ENCODE results near the gene ILF2.

Gene ILF2

DNA sequence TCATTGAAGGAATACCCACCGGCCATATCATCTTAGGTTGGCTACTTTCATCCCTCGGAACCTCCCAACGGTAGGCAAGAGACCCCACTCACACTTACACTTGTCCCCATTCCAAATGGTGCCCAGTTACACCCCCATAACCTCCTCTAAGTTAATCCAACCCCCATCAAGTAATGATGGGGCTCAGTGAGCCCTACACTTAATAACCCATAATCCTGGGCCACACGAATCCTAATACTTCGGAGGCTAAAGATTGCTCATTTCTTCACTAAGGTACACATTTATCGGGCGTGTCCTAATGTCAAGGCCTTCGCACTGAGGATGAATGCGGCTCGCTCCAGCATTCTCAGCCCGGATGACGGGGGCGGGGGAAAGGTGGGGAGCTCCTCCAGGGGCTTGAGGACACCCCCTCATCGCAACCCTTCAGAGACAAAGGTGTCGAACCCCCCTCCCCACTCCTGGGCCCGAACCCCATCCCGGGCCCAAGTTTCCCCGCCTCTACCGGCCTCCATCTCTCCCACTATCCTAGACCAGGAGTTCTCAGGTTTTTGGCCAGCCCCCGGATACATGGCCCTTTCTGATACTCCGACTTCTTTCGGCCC, 435 bp downstream of the ILF2 start:
- Histone ChIP-seq H3K4me3 (ENCODE audit: low read depth, low read length) (peak overlapping the region; percentile 85), H3K9me3 (ENCODE audit: control insufficient read depth, insufficient read depth, low read depth, low read length) (no peaks in the 10 kb centered on the region), H3K4me1 (ENCODE audit: control insufficient read depth, insufficient read depth, low read length) (no peaks in the 10 kb centered on the region), H3K36me3 (ENCODE audit: control insufficient read depth in 2 of 2, insufficient read depth in 1 of 2, low read length in 2 of 2) (peaks cover 42 to 50% of the 10 kb centered on the region in 2 experiments), H3K27ac (ENCODE audit: extremely low read depth, low read depth, low read length) (peak overlapping the region; percentile 77)
- POLR2A ChIA-PET, result interaction anchor here (0.6 to 1.3 kb wide), 2 partner anchors 14 to 15 kb away, joined by 3 read pairs; no protein-coding TSS in a partner anchor
- TF ChIP-seq WT1 (tag by site-specific recombination; IDR thresholded peaks at IDR 0.05) (0 out of 2 replicates have a peak, but pooled peaks have one; percentile 7), GLIS1 (tag by site-specific recombination; IDR thresholded peaks at IDR 0.05) (no peak), ZSCAN30 (tag by site-specific recombination; IDR thresholded peaks at IDR 0.05) (peak; percentile 47; the same call in 1 of the 2 replicates), ZFP37 (tag by site-specific recombination; IDR thresholded peaks at IDR 0.05) (no peak), KLF16 (tag by site-specific recombination; IDR thresholded peaks at IDR 0.05) (peak; percentile 29; the same call in 1 of the 2 replicates), KLF9 (tag by site-specific recombination; IDR thresholded peaks at IDR 0.05; ENCODE audit: low read depth) (0 out of 2 replicates have a peak, but pooled peaks have one; percentile 16), ZNF660 (tag by site-specific recombination; IDR thresholded peaks at IDR 0.05) (peak; percentile 4; the same call in 1 of the 2 replicates), ZNF785 (tag by site-specific recombination; IDR thresholded peaks at IDR 0.05) (no peak)
- TF ChIP-seq, protein P1, sequence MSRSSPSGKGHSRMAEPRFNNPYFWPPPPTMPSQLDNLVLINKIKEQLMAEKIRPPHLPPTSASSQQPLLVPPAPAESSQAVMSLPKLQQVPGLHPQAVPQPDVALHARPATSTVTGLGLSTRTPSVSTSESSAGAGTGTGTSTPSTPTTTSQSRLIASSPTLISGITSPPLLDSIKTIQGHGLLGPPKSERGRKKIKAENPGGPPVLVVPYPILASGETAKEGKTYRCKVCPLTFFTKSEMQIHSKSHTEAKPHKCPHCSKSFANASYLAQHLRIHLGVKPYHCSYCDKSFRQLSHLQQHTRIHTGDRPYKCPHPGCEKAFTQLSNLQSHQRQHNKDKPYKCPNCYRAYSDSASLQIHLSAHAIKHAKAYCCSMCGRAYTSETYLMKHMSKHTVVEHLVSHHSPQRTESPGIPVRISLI (tag by site-specific recombination; IDR thresholded peaks at IDR 0.05), result no peak
- TF ChIP-seq, protein P2, sequence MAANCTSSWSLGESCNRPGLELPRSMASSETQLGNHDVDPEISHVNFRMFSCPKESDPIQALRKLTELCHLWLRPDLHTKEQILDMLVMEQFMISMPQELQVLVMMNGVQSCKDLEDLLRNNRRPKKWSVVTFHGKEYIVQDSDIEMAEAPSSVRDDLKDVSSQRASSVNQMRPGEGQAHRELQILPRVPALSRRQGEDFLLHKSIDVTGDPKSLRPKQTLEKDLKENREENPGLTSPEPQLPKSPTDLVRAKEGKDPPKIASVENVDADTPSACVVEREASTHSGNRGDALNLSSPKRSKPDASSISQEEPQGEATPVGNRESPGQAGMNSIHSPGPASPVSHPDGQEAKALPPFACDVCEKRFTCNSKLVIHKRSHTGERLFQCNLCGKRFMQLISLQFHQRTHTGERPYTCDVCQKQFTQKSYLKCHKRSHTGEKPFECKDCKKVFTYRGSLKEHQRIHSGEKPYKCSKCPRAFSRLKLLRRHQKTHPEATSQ (tag by site-specific recombination; IDR thresholded peaks at IDR 0.05), result 0 out of 2 replicates have a peak, but pooled peaks have one; percentile 49
- TF ChIP-seq, protein P3, sequence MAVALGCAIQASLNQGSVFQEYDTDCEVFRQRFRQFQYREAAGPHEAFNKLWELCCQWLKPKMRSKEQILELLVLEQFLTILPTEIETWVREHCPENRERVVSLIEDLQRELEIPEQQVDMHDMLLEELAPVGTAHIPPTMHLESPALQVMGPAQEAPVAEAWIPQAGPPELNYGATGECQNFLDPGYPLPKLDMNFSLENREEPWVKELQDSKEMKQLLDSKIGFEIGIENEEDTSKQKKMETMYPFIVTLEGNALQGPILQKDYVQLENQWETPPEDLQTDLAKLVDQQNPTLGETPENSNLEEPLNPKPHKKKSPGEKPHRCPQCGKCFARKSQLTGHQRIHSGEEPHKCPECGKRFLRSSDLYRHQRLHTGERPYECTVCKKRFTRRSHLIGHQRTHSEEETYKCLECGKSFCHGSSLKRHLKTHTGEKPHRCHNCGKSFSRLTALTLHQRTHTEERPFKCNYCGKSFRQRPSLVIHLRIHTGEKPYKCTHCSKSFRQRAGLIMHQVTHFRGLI (tag by site-specific recombination; IDR thresholded peaks at IDR 0.05), result peak; percentile 77
- CTCF ChIA-PET, result no interaction called here

DNA sequence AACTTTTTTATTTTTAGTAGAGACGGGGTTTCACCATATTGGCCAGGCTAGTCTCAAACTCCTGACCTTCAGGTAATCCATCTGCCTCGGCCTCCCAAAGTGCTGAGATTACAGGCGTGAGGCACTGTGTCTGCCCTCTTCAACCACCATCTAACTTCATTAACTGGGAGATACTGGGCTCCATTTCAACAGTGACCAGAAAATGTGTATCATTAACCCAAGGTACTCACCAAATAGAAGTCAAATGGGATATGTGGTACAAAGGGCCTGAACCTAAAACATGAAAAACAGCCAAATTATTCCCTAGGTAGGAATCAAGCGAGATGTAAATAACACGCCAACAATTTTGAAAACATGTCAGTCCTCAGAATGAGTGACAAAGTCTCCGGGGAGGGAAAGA, 1.2 kb downstream of the ILF2 start:
- TF ChIP-seq ZFP3 (tag by site-specific recombination; IDR thresholded peaks at IDR 0.05; ENCODE audit: low read depth), result no peak
- TF ChIP-seq ZNF843 (tag by site-specific recombination; IDR thresholded peaks at IDR 0.05), result no peak
- TF ChIP-seq ZNF19 (tag by site-specific recombination; IDR thresholded peaks at IDR 0.05; ENCODE audit: low read depth), result no peak
- TF ChIP-seq, protein P4, sequence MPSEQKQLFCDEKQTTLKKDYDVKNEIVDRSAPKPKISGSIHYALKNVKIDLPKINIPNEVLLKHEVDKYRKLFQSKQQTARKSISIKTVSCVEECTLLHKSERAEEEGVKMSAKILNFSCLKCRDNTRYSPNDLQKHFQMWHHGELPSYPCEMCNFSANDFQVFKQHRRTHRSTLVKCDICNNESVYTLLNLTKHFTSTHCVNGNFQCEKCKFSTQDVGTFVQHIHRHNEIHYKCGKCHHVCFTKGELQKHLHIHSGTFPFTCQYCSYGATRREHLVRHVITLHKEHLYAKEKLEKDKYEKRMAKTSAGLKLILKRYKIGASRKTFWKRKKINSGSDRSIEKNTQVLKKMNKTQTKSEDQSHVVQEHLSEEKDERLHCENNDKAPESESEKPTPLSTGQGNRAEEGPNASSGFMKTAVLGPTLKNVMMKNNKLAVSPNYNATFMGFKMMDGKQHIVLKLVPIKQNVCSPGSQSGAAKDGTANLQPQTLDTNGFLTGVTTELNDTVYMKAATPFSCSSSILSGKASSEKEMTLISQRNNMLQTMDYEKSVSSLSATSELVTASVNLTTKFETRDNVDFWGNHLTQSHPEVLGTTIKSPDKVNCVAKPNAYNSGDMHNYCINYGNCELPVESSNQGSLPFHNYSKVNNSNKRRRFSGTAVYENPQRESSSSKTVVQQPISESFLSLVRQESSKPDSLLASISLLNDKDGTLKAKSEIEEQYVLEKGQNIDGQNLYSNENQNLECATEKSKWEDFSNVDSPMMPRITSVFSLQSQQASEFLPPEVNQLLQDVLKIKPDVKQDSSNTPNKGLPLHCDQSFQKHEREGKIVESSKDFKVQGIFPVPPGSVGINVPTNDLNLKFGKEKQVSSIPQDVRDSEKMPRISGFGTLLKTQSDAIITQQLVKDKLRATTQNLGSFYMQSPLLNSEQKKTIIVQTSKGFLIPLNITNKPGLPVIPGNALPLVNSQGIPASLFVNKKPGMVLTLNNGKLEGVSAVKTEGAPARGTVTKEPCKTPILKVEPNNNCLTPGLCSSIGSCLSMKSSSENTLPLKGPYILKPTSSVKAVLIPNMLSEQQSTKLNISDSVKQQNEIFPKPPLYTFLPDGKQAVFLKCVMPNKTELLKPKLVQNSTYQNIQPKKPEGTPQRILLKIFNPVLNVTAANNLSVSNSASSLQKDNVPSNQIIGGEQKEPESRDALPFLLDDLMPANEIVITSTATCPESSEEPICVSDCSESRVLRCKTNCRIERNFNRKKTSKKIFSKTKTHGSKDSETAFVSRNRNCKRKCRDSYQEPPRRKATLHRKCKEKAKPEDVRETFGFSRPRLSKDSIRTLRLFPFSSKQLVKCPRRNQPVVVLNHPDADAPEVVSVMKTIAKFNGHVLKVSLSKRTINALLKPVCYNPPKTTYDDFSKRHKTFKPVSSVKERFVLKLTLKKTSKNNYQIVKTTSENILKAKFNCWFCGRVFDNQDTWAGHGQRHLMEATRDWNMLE (tag by site-specific recombination; conservative IDR thresholded peaks at IDR 0.05; ENCODE audit: low read depth), result no peak
- no peak for TF ChIP-seq TCF7L2 (IDR thresholded peaks at IDR 0.05; ENCODE audit: borderline replicate concordance, low read depth, low read length)
- no peak for TF ChIP-seq HOXD13 (CRISPR knock-in tag; IDR thresholded peaks at IDR 0.05; ENCODE audit: borderline replicate concordance)
- no peak for TF ChIP-seq PRDM10 (tag by site-specific recombination; IDR thresholded peaks at IDR 0.05)
- no peak for TF ChIP-seq ZNF548 (tag by site-specific recombination; IDR thresholded peaks at IDR 0.05)
- no peak for TF ChIP-seq ZBTB48 (tag by site-specific recombination; IDR thresholded peaks at IDR 0.05)
- TF ChIP-seq ZNF521 (tag by site-specific recombination; IDR thresholded peaks at IDR 0.05), result no peak
- no peak for TF ChIP-seq KLF10 (tag by site-specific recombination; IDR thresholded peaks at IDR 0.05)
- H3K27ac ChIP-seq (ENCODE audit: extremely low read depth, low read depth, low read length), result no peak overlapping the region; the same call in 1 of the 2 replicates
- H3K36me3 ChIP-seq (ENCODE audit: control insufficient read depth in 2 of 2, insufficient read depth in 1 of 2, low read length in 2 of 2), result peaks cover 50 to 57% of the 10 kb centered on the region in 2 experiments
- H3K4me3 ChIP-seq (ENCODE audit: low read depth, low read length), result peak overlapping the region; percentile 85
- CTCF ChIA-PET, result no interaction called here
- no peaks in the 10 kb centered on the region for H3K9me3 ChIP-seq (ENCODE audit: control insufficient read depth, insufficient read depth, low read depth, low read length)
- H3K4me1 ChIP-seq (ENCODE audit: control insufficient read depth, insufficient read depth, low read length), result no peaks in the 10 kb centered on the region
- POLR2A ChIA-PET, result no interaction called here
